GM18499 (cell line): ENCODE results near the gene RBM19.

Experiments used
- ATAC-seq: cut with Tn5 transposase; IDR thresholded peaks from one replicate; pipeline ENCODE4 v1.9.1; 2021; ENCODE audit warnings: moderate number of reproducible peaks; ENCODE audit not compliant: insufficient read depth, unreplicated experiment

Gene RBM19

DNA sequence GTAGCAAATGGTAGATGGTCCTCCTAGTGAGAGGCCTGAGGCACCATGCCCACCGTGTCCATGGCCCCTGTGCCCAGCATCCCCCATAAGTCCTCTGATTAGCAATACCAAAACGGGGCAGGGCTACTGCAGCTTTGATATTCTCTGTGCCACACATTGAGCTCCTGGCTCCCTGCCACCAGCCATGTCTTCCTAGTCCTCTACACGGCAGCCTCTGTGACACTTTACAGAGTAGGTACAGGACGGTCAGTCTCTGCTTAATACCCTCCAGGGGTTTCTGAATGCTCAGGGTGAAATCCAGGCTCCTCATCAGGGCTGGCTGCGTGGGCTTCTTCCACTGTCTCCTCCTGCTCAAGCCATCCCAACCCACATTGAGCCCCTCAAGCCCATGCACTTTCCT lies 8.0 kb downstream of the RBM19 start:
- no peak for ATAC-seq

DNA sequence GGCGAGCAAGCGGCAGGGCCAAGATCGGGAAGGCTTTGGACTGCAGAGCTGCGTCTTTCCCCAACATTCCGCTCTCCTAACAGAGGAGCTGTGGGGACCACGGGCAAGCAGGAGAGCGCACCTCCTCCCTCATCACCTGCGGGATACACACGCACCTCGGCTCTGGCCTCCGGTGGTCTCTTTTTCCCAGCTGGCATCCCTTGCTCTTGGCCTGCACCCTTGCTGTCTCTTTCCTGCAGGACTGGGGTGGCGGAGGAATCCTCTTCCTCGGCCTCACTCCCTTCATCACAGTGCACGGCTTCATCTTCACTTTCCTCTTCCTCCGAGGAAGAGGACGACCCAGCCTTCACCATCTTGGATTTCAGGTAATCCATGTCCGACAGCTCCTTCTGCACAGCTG lies 8.5 kb downstream of the RBM19 start:
- ATAC-seq = no peak

DNA sequence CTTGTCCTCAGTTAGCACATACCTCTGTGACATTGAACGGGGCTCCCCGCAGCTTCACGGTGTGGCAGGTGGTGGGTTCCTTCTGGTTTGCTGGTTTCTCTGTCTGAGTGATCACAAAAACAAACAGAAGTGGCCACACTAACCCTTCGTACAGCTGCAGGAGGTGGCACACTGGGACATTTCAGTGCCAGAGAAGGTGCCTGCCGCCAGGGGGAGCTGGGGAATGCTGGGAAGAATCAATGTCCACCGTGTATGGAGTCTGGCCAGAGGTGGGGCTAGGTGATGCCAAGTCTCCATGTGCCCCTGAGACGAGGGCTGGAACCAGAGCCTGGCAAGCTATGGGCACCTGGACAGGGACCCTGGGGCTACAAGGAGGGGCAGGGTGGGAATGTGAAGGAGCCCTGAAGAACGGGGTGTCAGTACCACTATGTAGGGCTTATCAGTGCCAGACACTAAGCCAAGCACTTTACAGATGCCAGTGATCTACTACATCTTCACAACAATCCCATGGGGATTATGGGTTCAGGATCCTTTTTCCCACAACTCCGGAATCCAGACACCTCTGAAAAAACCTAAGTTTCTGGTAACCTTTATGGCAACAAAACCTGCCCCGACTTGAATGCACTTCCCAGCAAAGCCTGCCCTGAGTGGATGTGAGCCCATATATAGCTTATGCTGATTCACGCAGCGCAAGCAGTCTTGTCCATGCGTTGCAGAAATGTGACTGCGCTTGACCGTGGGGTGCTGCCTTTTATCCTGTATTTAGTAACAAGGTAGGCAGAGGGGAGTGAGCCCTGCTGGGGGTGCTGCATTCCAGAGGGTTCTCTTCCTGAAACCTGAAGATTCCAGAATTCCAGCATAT lies 10.8 kb downstream of the RBM19 start:
- no peak for ATAC-seq

DNA sequence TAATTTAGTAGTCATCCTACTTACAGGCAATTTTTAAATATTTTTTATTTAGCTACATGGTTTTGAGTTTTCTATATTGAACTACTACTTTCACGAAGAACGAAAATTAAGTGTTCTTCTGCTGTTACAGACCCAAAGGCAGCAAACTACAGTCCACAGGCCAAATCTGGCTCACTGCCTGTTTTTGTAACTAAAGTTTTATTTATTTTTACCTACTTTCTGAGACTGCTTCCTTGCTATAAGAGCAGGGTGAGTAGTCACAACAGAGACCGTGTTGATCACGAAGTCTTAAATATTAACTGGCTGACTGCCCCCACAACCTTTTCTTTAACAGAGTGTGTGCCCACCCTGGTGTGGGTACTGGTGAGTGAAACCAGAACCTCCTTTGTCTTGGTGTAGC lies 11.6 kb downstream of the RBM19 start:
- no peak for ATAC-seq

DNA sequence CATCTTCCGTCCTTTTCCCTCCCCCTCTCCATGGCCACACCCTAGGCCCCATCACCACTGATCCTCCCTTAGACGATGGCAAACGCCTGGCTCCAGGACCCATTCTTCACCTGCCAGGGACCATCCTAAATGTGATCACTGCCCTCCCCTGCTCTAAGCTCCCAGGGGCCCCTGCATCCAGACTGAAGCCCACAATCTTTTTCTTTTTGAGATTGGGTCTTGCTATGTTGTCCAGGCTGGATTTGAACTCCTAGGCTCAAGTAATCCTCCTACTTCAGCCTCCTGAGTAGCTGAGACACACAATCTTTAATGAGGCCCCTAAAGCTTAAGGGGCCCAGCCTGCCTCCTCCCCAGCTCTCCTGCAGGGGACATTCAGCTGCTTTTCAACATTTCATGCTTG lies 15.3 kb downstream of the RBM19 start:
- no peak for ATAC-seq

DNA sequence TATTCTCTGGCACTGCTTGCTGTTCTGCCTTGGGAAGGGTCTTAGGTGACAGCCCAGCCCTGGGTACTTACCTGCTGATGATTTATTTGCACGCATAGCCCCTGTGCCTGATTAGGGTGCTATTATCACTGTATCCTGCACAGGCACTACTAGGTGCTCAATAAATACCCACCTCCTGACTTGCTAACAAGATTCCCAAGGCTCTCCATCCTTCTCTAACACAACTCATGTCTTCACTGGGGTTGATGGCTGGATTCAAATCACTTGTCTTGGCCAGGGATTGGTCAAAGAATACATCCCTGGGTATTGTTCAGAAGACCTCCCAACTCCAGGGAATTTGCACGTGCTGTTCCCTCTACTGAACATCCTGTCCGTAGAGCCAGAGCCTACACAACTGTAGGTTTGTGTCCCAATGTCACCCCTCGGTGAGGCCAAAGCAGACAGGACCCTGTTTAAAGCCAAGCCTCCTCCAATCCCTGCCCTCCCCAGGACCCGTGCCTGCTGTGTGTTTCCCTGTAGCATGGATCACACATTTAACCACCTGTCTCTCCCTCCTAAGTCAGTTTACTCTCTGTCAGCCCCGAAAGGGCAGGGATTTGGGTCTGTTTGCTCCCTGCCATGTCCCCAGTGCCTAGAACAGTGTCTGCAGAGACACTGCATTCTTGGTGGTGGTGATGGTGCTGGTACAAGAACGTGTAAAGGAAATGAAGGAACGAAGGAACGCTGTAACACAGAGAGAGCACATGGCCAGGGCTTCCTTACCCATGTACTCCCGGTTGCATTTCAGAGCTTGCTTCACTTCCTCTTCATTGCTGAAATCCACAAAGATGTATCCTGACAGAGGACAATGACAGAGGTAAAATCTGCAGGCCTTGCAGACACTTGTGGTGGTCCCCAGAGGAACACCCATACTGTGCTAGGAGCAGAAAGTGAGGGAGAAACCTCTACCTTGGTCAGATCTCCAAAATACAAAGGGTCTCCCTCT lies 16.5 kb downstream of the RBM19 start:
- ATAC-seq = no peak

DNA sequence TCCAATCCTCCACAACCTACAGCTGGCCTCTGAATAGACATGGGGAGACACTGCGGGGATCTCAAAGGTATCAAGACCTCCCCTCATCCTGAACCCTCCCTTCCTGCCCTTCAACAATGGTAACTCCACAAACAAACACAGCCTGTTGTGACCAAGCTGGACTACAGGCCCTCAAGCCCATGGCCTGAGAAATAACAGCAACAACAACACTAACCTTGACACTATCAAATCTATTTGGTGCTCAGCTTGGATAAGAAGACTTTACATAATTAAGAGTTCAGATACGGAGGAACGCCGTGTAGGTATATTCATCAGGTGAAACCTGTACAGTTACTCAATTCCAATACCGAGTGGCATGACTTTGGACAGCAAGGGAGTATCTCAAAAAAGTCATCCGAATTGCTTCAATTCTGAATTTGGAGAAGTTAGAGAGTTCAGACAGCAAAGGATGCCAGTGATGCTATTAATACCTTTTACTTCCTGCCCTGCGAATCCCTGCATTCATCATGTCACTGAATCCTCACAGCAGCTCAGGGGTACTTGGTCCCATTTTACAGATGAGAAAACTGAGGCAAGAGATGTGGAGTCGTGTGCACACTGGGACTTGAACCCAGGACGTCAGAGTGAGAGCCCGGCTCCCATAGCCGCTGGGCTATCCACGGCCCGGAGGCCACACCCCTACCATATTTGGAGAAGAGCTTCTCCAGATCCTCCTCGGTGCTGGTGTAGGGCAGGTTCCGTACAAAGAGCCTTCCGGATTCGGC lies 17.8 kb downstream of the RBM19 start:
- ATAC-seq = no peak

DNA sequence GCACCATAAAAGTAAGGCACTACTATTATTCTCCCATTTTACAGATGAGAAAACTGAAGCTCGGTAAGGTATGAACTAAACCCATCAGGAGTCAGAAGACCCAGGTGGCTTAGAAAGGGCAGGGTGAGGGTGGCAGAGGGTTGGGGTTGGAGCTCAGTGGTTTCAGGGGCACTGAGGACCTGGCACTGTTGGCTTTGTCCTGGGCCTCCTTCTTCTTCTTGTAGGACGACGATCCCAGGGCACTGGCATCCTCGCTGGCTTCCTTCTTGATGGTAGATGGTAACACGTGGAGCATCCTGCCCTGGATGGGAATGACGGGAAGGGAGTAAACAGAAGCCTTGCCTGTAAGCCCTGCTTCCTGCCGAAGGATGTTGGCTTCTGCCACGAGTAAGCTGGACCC lies 19.9 kb downstream of the RBM19 start:
- no peak for ATAC-seq

DNA sequence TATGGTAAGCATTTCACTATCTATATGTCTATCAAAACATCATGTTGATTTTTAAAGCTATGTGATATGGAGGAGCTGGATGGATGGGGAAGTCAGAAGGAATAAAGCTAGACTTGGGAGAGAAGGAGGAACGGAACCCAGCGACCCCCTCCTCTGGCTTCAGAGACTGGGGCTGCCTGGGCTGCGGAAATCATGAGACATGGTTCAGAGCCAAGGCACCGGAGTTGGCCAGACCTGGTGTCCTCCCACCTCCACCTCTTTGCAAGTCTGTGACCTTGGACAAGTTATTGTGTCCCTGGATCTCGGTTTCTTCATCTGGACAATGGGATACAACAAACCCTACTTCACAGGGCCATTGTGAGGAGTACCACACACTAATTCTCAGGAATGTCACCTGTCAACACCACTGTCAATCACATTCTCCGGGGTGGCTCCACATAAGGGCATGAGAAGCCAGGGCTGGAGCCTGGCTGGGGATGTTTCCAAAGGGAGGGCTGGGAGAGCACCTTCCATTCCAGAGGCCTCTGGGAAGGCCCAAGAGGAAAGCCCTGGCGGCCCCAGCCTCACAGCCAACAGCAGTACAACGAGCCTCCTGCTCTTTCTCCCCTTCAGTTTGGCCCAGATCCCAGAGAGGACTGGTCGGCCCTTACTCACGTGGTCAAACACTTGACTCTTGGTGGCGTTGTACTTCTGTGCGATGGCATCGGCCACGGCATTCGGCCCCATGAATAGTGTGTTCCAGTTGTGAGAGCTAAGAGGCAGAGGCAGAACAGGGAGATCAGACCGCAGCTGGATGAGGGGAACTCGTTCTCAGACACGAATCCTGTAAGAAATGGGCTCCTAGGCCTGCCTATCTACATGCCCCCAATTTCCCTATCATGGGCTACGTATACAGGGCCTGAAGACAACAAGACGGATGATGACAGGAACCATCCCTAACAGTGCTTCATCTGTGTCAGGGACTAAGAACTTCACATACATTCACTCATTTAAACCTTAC lies 20.7 kb downstream of the RBM19 start:
- no peak for ATAC-seq

DNA sequence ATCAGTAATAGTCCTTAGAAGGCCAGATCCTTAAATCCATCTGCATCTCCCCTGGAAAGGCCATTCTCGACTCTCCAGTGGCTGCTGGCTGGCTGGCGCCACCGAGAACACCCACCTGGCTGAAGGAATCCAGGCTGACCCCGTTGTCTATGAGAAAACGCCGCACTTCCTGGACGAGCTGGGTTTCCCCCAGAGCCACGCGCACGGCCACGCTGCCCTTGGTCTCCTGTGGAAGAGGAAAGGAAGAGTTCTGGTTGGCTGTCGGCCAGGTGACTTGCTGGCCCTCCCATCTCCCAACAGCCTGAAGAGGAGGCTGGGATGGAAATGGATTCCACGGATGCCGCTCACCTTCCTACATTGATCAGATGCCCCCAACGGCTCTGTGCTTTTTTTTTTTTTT lies 23.9 kb downstream of the RBM19 start:
- no peak for ATAC-seq

DNA sequence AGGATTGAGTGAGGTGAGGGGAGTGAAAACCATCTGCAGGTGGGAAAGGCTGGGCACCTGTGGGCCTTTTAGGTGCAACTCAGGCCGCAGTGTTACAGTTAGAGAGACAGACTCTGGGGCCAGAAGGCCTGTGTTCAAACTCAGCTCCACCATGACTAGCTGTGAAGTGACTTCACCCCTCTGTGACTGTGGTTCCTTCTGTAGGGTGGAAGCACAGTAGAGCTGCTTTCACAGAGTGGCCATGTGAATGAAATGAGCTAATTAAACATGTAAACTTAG lies 25.0 kb downstream of the RBM19 start:
- no peak for ATAC-seq

DNA sequence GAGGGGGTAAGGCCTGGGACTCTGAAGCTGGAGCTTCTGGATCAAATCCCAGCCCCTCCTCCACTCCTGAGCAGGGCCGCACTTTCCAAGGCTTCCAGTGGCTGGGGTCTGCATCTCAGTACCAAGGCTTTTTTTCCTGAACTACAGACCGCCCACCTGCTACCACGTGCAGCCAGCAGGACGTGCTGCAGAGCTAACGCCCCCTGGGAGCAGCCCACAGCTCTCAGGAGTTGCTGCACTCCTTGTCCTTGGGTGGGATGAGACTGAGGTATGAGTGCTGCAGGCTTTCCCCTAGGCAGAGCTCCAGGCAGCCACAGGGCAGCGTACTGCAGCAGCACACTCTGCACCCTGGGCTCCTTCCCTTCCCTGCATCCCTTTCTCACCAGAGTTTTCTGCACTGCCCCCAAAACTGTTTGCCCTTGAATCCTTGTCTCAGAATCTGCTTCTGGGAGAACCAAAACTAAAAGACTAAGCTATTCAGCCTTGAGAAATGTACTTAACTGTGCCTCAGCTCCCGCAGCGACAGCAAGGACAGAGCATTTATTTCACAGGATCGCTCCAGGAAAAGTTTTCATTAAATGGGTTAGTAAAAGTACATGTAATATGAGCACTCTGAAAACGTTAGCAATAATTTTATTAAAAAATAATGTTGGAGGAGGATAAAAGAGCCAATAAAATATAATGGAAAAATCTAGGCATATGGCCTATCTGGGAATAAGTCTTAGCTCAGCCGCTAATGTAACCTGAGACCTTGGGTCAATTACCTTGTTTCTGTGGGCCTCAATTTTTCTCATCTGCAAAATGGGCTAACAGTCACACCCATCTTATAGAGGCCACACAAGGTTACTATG lies 25.5 kb downstream of the RBM19 start:
- no peak for ATAC-seq

DNA sequence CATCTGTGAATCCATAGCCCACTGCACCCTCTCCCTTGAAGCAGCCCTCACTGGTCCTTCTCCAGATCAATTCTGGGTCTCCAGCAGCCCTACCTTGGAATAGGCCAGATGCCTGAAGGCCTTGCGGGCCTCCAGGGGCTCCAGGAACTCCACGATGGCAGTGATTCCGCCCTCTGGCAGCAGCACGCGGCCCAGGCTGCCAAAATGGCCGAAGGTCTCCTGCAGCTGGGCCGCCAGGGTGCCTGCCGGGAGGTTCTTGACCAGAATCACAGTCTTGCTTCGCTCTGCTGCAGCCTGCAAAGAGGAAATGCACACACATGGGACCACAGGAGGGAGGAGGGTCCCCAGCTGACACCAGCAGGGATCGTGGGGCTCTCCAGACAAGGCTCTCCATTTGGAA lies 26.3 kb downstream of the RBM19 start:
- ATAC-seq = no peak

DNA sequence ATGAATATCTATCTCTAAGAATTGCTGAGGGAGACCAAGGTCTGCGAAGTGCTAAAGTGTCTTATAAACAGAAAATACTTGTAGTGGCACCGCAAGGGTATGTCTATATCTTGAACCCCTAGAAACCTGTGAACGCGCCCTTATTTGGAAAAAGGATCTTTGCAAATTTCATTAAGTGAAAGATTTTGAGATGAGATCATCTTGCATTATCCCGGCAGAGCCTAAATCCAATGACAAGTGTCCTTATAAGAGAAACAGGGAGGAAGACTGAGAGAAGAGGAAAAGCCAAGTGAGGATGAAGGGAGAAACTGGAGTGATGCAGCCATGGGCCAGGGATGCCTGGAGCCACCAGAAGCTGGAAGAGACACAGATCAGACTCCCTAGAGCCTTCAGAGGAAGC lies 27.7 kb downstream of the RBM19 start:
- ATAC-seq = no peak

DNA sequence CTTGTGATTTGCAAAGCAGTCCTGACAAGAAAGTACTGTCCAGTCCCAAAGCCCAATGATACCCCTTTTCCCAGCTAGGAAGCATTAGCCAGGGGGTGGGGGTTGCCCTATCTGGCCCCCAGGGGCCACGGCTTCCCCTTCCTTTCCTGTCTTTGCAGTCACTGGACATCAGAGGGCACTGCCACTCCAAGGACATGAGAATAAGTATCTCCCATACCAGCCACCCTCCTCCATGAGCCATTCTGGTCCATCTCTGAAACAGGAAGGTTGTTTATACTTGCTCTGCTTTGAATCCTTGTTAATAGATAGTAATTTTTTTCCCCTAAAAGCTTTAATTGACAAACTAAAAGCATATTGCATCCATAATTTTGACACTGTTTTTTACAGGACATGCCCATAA lies 29.7 kb downstream of the RBM19 start:
- ATAC-seq = no peak

DNA sequence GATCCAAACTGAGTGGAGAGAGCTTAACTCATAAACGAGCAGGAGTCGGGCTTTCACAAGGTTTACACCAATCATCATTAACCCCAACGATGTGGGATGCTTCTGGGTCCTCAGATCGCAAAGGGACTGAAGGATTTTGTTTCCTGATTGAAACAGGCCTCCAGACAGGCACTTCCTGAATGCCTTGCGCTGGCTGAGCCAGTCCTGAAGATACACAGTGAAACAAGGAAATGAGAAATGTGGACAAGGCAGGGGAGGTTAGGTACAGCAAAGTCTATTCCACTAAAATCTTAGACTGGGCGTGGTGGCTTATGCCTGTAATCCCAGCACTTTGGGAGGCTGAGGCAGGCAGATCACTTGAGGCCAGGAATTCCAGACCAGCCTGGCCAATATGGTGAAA lies 30.7 kb downstream of the RBM19 start:
- ATAC-seq = no peak

DNA sequence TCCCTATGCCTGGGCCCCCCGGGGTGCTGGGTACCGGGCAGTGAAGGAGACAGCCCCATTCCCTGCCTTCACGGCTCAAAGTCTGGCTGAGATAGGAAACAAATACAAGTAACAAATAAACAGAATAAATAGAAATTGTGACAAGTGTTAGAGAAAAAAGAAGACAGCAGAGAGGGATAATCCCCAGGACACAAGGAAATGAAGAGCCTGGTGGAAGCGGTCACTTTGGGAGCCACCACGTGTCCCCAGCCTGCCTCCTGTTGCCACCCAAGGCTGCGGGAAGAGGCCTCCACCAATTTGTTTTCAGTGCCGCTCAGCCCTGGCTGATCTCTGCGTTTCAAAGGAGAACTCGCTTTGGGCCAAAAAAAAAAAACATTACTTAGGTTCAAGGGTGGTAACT lies 31.2 kb downstream of the RBM19 start:
- ATAC-seq = no peak

DNA sequence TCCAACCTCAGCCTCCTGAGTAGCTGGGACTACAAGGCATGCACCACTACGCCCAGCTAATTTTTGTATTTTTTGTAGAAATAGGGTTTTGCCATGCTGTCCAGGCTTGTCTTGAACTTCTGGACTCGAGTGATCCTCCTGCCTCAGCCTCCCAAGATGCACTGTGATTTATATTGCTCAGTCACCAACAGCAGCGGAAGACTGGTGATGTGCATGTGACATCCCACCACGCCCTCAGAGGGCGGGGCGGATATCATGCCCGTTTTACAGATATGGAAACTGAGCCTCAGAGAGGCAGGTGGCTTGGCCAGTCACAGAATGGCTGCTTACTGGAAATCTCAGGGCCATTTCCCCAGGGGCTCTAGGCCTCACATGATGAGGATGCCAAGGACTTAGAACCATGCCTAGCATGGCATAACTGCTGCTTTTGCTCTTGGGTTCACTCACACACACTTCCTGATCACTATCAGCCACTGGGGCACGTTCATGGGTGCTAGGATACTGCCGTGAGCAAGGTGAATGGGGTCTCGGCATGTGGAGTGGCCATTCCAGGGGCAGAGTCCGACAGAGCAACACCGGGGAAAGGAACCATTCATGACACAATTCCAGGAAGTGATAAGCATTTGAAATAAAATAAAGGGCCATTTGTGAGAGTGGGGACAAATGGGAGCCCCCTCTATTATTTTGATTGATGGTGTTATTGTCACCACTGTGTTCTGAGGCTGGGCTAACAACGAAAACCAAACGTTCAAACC lies 31.9 kb downstream of the RBM19 start:
- ATAC-seq = no peak
